K562 (cell line): ENCODE results near the gene KIF26A. TPM values are rescaled to one million over a fixed set of nuclear protein-coding genes. Genes with fewer than 3 reads are reported as not detected.

ENCODE experiments used
- ATAC-seq: fragments of 200-7000 bp; cut with Tn5 transposase; 3 replicates; pipeline ENCODE4 v1.9.1; 2020; ENCODE audit warnings: moderate library complexity
- BruUV-seq: library from RNA; stranded (reverse); fragments of 400-500 nt; replicated peaks from 2 replicates; lab custom pipeline; 2021; lab: Mats Ljungman, UMichigan
- CTCF ChIA-PET: fragments of 300-600 bp; formaldehyde crosslinking; extraction: SDS; loops from one replicate; lab custom pipeline; 2021; ENCODE audit warnings: low intra/inter-chr PET ratio; lab: Yijun Ruan, JAX
- POLR2A ChIA-PET: fragments of 300-600, 350-650 bp; sonication (Branson Sonifier 250); formaldehyde crosslinking; extraction: SDS; loops from one replicate; lab custom pipeline; 2021; ENCODE audit warnings: antibody characterized with exemption, inconsistent platforms; lab: Yijun Ruan, JAX
- DNase-seq, 4 experiments: peaks; one replicate each; pipeline versions ENCODE4 v3.0.0 to v3.0.0-alpha.2; 2011 to 2018; ENCODE audit warnings: low spot score in 3 of 4, mixed read lengths in 3 of 4; ENCODE audit errors: extremely low read depth in 1 of 4
- FAIRE-seq: peaks from 2 replicates; lab custom pipeline; 2011; peaks lifted over from hg19 to GRCh38; lab: Jason Lieb, UNC
- H2AFZ ChIP-seq: 2 replicates; pipeline ENCODE4 v1.6.0; 2011; ENCODE audit warnings: low read depth, low read length, control low read depth, inconsistent platforms
- H3K27ac ChIP-seq: fragments of 200-600 bp; 3 replicates; pipeline ENCODE4 v1.8.0; 2011; ENCODE audit warnings: low read depth, mild to moderate bottlenecking, control low read depth, inconsistent platforms, low read length, moderate library complexity, mixed read lengths; ENCODE audit errors: extremely low read depth
- H3K27me3 ChIP-seq, 2 experiments: fragments of 300-600 bp in 1 of 2; 2 replicates in 1 of 2; 3 replicates in 1 of 2; pipeline versions ENCODE4 v1.6.0 to v1.8.0; 2011; ENCODE audit warnings: inconsistent platforms in 2 of 2, low read length in 2 of 2, mild to moderate bottlenecking in 1 of 2, mixed read lengths in 1 of 2, moderate library complexity in 1 of 2; ENCODE audit not compliant: control insufficient read depth in 2 of 2, insufficient read depth in 2 of 2
- H3K36me3 ChIP-seq: fragments of 300-600 bp; 3 replicates; pipeline ENCODE4 v1.8.0; 2011; ENCODE audit warnings: mild to moderate bottlenecking, low read length, inconsistent platforms; ENCODE audit not compliant: control insufficient read depth, insufficient read depth
- H3K4me1 ChIP-seq, 2 experiments: fragments of 200-600 bp in 1 of 2; replicated peaks in 1 of 2; 2 replicates in 1 of 2; 3 replicates in 1 of 2; pipeline versions ENCODE4 v1.5.1 to v1.8.0; 2011; ENCODE audit warnings: inconsistent platforms in 2 of 2, low read length in 2 of 2, mild to moderate bottlenecking in 1 of 2, mixed read lengths in 1 of 2, moderate library complexity in 1 of 2; ENCODE audit not compliant: control insufficient read depth in 2 of 2, insufficient read depth in 2 of 2
- H3K4me2 ChIP-seq: 2 replicates; pipeline ENCODE4 v1.6.1; 2011; ENCODE audit warnings: low read length, control low read depth, inconsistent platforms, mixed read lengths; ENCODE audit not compliant: insufficient read depth
- H3K4me3 ChIP-seq: fragments of 200-600 bp; sonication (generic), shearing (Covaris generic); 2 replicates; pipeline ENCODE4 v1.5.1; 2016; ENCODE audit warnings: control low read depth, inconsistent platforms
- H3K79me2 ChIP-seq: fragments of 200-600 bp; 3 replicates; pipeline ENCODE4 v1.8.0; 2011; ENCODE audit warnings: low read length, inconsistent platforms; ENCODE audit not compliant: control insufficient read depth, insufficient read depth
- H3K9ac ChIP-seq, 2 experiments: 2 replicates each; pipeline versions ENCODE4 v1.6.0 to v1.6.1; 2011; ENCODE audit warnings: low read depth in 2 of 2, low read length in 2 of 2, control low read depth in 1 of 2, inconsistent platforms in 1 of 2, mild to moderate bottlenecking in 1 of 2, mixed read lengths in 1 of 2; ENCODE audit not compliant: insufficient read depth in 1 of 2
- H3K9me1 ChIP-seq: one replicate; pipeline ENCODE4 v1.6.0; 2011; ENCODE audit warnings: inconsistent platforms, mild to moderate bottlenecking, low read length, moderate library complexity; ENCODE audit not compliant: control insufficient read depth, insufficient read depth
- H3K9me3 ChIP-seq: replicated peaks from 2 replicates; pipeline ENCODE4 v1.5.1; 2011; ENCODE audit warnings: low read depth, low read length, inconsistent platforms; ENCODE audit not compliant: control insufficient read depth, insufficient read depth
- H4K20me1 ChIP-seq: replicated peaks from 2 replicates; pipeline ENCODE4 v1.6.1; 2011; ENCODE audit warnings: low read length, inconsistent platforms, mixed read lengths; ENCODE audit not compliant: control insufficient read depth, insufficient read depth
- HDAC6 ChIP-seq: IDR thresholded peaks from 2 replicates; pipeline ENCODE4 v1.6.1; 2012; ENCODE audit warnings: low read depth, mild to moderate bottlenecking, control low read depth, inconsistent platforms, low read length, moderate library complexity
- MAFF ChIP-seq: IDR thresholded peaks from 2 replicates; pipeline ENCODE4 v1.6.1; 2012; ENCODE audit warnings: low read length, improper control_type of control experiment
- NR4A1 ChIP-seq, 2 experiments: fragments of 250-450 bp in 1 of 2; fragments of 450-650 bp in 1 of 2; sonication (Bioruptor Pico) in 1 of 2; IDR thresholded peaks; 2 replicates each; pipeline versions ENCODE4 v1.4.0 to v1.6.1; 2016 to 2020; ENCODE audit warnings: mild to moderate bottlenecking in 2 of 2, missing compliant biosample characterization in 1 of 2, missing genetic modification characterization in 1 of 2, moderate library complexity in 1 of 2
- RUNX1 ChIP-seq: sonication (generic); IDR thresholded peaks from 2 replicates; pipeline ENCODE4 v1.6.1; 2016; ENCODE audit warnings: antibody characterized with exemption, low read depth
- SREBF1 ChIP-seq: fragments of 150-350 bp; IDR thresholded peaks from 2 replicates; pipeline ENCODE4 v1.6.1; 2014; ENCODE audit warnings: antibody characterized with exemption, low read depth, low read length, borderline replicate concordance
- SRSF3 ChIP-seq: fragments of 200-400 bp; formaldehyde crosslinking; IDR thresholded peaks from 2 replicates; pipeline ENCODE4 v1.6.1; 2016; ENCODE audit warnings: mild to moderate bottlenecking, low read length, moderate library complexity; ENCODE audit not compliant: insufficient read depth
- WGBS: fragments of 100-300 bp; shearing (Covaris generic); methylation state at CpG from one replicate; pipeline ENCODE4 v1.1.6; 2016; ENCODE audit warnings: low coverage, mixed read lengths; ENCODE audit not compliant: insufficient coverage; ENCODE audit errors: missing lambda C conversion rate; 5-methylcytosine and 5-hydroxymethylcytosine counted together
- in situ Hi-C: fragments of 300-500 bp; cut with MboI; formaldehyde crosslinking; loops from 4 replicates; pipeline ENCODE4 v1.15.0; 2018; ENCODE audit warnings: inconsistent platforms, mixed read lengths
- intact Hi-C: fragments of 100-400 bp; cut with micrococcal nuclease; formaldehyde crosslinking; loops from 2 replicates; pipeline ENCODE4 v1.14.2; 2022
- polyA plus RNA-seq, 8 experiments: library from polyadenylated mRNA; depleted of rRNA in 4 of 8; stranded (reverse) in 5 of 8; unstranded in 3 of 8; fragments of >200 nt; fragmentation: Nextera tagmentation in 2 of 8; fragmentation: Illumina TruSeq in 1 of 8; extraction: Ambion mirVana in 2 of 8; extraction: Trizol in 1 of 8; gene quantifications; 2 replicates each; pipeline versions ENCODE4 v1.2.1 to v1.2.3, GENCODE V29; 2011 to 2014; ENCODE audit warnings: inconsistent platforms in 1 of 8, missing spikeins in 1 of 8
- total RNA-seq, 7 experiments: library from RNA; depleted of rRNA in 6 of 7; stranded (reverse); fragments of >200 nt in 6 of 7; fragmentation: Illumina TruSeq in 2 of 7; extraction: Trizol in 2 of 7; gene quantifications; 2 replicates each; pipeline versions ENCODE4 v1.2.1 to v1.2.3, GENCODE V29; 2011 to 2021; ENCODE audit warnings: low replicate concordance in 1 of 7

KIF26A gene
- total and polyA plus RNA-seq, 9 of the 15 experiments (the other 6 are each of a cell fraction or from before 2014, with no cell fraction given), result 0.04 TPM; not detected in 8

GRCh38 chr14:104139460-104140212 is 1.2 kb downstream of the KIF26A start:
- POLR2A ChIA-PET, result no interaction called here
- 0 out of 5 replicates have a peak, but pooled peaks cover 0 to 7% of the 10 kb centered on the region in 2 experiments for H3K4me1 ChIP-seq
- H3K4me2 ChIP-seq, result no peak overlapping the region
- ATAC-seq (no peak), FAIRE-seq (no peak), DNase-seq (no peak)
- H3K79me2 ChIP-seq, result no peaks in the 10 kb centered on the region
- H3K27me3 ChIP-seq, result peaks cover 0 to 5% of the 10 kb centered on the region in 2 experiments; a peak in 1 of 5 replicates
- no peaks in the 10 kb centered on the region for H3K9me1 ChIP-seq
- no peak overlapping the region for H3K9ac ChIP-seq
- in situ Hi-C loops (no loop called here), intact Hi-C loops (no loop called here)
- no peak overlapping the region for H2AFZ ChIP-seq
- CTCF ChIA-PET, result no interaction called here
- no TSS peak for BruUV-seq
- no peaks in the 10 kb centered on the region for H4K20me1 ChIP-seq
- H3K27ac ChIP-seq, result no peak overlapping the region
- WGBS, result 7% methylated on average over 9 of the region's 14 CpGs
- no peak overlapping the region for H3K4me3 ChIP-seq
- H3K9me3 ChIP-seq, result no peaks in the 10 kb centered on the region
- H3K36me3 ChIP-seq, result no peaks in the 10 kb centered on the region
- TF ChIP-seq HDAC6 (no peak), SRSF3 (no peak), RUNX1 (no peak), NR4A1 (CRISPR knock-in tag; IDR thresholded peaks at IDR 0.05) (no peak), NR4A1 (tag; IDR thresholded peaks at IDR 0.05) (no peak), SREBF1 (no peak), MAFF (no peak)
